ENCODE measurements around the gene SEBOX. TPM values are rescaled to one million over a fixed set of nuclear protein-coding genes. Genes with fewer than 3 reads are reported as not detected.
"Not testable (repeated sequence)": the region's sequence is repeated elsewhere in the genome, so short reads cannot be mapped to it uniquely, and the experiment has no call there.

The SEBOX gene
- total RNA-seq, 1 experiment from 2014 or later: not detected

DNA sequence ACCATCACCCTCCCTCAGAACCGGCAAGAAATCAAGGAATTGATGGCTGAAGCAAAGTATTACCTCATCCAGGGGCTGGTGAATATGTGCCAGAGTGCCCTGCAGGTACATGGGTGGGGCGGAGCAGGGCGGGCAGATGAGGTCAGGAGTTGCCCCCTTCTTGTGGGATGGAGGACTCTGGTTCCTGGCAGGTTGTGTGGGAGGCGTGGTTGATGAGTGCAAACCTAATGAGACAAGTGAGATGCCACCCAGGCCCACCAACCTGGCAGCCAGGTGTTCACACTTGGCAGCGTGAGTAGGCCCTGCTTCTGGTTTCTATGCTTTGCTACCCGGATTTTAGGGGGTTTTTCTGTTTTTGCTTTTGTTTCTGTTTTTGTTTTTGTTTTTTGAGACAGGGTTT, 24.6 kb downstream of the SEBOX start:
- no peak for DNase-seq (ENCODE audit: low spot score)

DNA sequence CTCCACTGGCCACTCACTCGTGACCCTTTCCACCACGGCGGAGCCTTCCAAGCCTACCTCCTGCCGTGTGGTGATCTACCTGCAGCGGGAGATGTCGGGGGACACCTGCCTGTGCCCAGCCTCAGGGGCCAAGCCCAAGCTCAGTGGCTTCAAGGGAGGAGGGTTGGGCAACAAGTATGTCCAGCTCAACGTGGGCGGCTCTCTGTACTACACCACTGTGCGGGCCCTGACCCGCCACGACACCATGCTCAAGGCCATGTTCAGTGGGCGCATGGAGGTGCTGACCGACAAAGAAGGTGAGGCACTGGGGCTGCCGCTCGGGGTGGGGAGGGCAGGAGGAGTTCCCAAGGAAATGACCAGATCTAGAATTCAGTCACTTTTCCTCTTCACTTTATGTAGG, 25.6 kb downstream of the SEBOX start:
- DNase-seq (ENCODE audit: low spot score): no peak

DNA sequence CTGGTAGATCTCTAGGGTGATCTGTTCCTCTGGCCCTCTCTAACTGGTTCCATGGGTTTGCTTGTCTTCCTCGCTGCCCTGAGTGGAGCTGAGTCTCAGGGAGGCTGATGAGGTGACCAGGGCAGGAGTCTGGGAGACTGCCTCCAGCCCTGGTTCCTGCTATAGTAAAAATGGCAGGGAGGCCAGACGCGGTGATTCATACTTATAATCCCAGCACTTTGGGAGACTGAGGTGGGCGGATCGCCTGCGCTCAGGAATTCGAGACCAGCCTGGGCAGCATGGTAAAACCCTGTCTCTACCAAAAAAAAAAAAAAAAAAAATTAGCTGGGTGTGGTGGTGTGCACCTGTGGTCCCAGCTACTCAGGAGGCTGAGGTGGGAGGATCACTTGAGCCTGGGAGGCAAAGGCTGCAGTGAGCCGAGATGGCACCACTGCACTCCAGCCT, 26.2 kb downstream of the SEBOX start:
- DNase-seq (ENCODE audit: low spot score): not testable (repeated sequence)

DNA sequence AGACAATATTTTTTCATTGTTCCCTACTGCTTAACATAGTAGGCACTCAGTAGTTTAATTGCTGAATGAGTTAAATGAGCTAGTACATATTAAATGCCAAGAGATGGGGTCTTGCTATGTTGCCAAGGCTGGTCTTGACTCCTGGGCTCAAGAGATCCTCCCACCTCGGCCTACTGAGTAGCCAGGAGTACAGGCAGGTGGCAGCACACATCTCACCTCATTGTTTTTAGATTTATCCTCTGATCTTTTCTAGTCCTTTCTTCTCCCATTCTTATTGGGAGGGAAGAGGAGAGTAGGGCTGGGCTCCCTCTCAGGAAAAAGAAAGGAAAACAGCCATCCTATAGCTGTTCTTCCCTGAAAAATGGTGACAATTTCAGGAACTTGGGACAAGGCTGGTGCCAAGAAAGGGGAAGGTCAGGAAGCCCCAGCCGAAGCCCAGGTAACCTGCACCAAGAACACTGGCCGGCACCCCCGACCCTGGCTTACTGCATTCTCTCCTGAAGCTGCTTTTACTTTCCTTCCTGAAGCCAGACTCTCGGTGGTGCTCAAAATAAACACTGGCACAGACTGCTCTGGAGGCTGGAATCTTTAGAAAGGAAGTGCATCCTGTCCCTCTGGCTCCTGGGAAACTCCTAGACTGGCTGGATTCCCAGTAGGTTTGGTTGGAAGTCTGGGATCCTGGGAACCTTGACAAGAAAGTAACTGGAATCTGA, 26.8 kb downstream of the SEBOX start:
- DNase-seq (ENCODE audit: low spot score): peak; percentile 95

DNA sequence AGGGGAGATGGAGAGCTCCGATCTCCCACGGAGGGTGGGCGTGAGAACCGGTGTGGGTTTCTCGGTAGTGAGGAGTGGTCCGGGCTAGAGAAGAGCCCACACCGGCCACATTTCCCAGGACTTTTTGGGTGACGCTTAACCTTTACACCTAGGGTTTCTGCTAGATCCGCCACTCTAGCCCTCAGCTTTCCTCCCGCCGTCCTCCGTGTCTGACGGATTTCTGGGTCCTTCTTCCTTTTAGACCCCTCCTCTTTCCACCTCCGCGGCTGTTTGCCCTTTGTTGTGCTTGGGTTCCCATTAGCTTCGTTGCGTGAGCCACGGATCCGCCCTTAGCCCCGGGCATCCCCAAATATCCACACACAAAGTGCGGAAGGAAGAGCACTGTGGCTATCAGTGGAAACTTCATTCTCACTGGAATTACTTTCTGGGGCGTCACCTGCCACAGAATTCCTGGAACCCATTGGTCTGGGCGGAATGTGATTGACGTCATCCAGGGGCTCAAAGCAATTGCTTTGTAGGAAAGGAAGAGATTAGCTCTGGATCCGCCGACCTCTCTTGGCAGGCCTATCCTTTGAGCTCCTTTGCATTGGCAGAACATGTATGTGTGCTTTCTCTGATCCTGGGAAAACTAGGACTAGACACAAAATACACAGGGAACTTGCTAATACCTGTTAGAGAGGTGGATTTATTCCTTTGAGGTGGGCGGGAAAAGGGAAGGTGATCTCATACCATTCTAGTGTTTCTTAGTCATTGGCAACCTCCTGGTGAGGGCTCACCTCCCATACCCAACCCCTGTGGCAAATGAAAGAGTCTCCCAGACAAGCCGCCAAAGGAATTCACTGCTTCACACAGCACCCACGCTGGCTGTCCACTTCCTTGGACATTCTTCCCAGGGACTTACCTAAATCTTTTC, 28.8 kb downstream of the SEBOX start:
- DNase-seq (ENCODE audit: low spot score): peak; percentile 93

DNA sequence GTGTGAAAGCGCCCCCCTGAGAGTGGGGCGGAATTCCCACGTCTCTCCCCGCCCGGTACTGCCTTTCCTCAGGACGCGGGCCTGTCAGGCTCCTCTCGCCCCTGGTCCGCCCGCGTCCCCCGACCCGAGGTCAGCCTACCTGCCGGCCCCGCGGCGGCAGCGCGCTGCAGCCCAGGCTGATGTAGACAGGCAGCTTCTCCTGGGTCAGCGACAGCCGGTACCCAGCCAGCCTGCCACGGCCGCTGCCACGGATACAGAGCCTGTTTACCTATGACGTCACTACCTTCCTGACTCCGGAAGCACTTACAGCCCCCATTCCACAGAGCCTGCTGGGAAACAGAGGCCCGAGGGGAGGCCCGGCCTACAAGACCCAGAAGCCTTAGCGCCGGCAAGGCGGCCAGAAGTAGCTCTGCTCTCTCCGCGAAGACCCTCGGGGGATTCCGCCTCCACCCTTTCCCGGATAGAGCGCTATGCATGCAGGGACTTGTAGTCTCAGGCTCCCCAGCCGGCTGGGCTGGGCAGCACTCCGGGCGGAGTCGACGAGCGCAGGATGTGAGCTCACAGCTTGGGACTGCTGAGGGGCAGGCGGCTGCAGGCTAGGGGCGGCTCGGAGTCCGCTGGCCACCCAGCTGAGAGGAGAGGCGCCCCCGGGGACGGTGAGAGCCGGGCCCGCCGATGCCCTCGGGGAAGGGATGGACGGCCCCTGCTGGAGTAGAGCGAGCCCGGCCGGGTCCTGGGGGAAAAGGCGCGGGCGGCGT, 29.6 kb downstream of the SEBOX start, which contains the start of the genes IFT20 and TNFAIP1:
TSS of gene IFT20 (minus strand) at position 272 of the 758 bp plus-strand sequence. CDS start 3,487 bp downstream, outside the sequence.
TSS of gene TNFAIP1 (plus strand) at position 561 of the 758 bp plus-strand sequence. CDS start 3,761 bp downstream, outside the sequence.
- DNase-seq (ENCODE audit: low spot score): peak; percentile 99

DNA sequence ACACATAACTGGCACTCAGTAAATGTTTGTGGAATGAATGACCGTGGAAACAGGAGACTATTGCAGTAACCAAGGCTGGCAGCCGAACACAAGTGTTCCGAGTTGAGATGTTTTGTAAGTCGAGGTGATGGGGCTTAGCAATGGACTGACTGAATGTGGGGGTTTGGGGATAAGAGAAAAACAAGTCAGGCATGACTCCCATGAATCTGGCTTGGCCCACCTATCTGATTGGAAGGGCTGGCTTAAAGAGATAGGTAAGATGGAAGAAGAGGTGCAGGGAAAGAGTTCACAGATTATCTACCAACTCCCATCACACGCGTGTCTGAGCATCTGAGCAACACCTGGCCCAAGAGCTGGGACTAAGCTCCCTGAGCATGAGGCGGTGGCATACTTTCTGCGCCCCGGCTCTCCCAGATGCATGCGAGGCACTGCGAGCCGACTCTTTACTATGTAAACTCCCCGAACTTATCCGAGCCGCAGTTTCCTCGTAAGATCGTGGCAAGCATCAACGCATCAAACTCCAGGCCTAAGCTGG, 30.3 kb downstream of the SEBOX start:
- DNase-seq (ENCODE audit: low spot score): no peak

DNA sequence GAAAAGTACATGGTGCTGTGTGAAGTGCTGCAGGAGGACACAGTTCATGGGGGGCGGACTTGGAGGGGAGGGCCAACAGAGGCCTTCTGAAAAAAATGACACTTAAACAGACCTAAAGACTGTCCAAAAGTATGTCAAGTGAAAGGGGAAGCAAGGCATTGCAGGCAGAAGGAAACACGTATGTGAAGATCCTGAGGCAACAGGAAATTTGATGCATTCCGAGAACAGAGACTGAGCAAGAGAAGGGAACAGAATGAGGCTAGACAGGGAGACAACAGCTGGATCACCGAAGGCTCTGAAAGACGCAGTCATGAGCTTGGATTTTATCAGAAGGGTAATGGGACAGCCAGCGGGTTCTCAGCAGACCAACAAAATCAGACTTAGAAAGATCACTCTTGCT, 30.8 kb downstream of the SEBOX start:
- DNase-seq (ENCODE audit: low spot score): no peak

DNA sequence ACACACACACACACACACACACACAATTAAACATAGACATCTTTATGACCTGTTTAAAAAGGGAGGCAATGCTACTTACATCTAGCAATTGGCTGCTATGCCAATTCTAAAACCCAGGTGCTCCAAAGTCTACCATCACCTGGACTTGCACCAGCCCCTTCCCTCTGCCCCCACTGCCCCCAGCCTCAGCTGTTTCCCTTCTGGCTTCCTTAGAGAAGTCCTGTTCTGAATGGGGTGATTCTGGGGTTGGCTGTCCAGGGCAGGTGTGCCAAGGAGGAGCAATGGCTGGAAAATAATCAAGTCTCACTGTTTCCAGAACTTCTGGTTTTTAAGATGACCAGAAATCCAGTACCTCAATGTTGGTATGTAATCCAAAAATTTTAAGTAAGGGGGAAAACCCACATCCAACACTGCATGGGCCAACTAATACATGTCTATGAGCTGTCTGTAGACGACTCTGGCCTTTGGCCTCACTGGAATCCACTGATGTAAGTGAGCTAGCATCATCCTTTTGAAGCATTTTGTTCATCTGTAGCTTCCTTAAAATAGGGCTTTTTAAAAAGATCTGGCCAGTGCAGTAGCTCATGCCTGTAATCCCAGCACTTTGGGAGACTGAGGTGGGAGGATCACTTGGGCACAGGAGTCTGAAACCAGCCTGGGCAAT, 31.8 kb downstream of the SEBOX start:
- no peak for DNase-seq (ENCODE audit: low spot score)

DNA sequence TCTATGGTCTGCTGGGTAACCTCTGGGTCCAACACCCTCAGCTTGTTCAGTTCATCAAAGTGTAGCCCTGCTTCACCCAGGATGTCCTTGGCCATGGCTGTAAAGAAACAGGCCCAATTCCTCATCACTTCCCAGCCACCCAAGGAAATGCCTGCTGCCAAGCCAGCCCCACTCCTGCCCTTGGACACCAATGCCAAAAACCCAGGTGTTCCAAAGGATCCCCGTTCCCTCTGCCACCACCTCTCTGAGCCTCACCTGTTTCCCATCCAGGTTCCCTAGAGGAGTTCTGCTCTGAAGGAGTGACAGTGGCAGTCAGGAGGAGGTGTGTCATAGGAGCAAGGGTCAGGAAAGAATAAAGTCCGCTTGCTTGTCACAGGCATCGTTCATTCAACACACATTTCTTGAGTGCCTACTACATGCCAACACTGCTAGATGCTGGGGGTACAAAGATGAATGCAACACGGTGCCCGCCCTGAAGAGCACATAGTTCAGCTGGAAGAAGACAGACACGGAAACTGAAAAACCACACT, 33.0 kb downstream of the SEBOX start:
- DNase-seq (ENCODE audit: low spot score): no peak

DNA sequence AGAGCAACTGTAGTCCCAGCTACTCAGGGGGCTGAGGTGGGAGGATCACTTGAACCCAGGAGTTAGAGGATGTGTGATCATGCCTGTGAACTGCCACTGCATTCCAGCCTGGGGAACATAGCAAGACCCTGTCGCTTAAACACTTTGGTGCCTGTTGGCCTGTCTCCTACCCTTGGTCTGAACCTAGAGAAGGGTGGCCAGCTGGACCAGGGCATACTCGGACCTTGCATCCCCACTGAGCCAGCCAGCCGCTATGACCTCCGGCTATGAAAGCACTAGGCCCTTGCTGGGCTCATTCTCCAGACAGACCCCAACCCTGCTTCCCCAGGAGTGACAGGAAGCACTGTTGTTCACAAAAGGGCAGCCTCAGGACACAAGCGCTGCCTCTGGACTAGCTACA, 34.3 kb downstream of the SEBOX start:
- no peak for DNase-seq (ENCODE audit: low spot score)

DNA sequence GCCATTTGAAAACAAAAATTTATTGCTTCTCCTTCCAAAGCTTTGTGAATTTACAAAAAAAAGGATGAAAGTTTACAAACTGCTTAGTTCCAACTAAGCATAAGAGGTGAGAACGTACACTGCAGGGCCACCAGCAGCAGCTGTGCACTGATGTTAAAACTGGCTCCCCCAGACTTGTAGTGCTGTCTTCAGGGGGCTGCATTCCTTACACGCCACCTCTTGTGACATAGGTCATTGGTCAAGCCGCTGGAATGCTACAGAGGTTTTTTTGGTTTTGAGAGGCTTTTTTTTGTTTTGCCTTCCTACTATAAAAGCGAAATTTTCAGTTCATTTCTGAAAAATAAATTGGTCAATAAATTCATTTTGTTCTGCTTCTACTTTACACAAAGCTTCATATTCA, 36.7 kb downstream of the SEBOX start:
- DNase-seq (ENCODE audit: low spot score): no peak

DNA sequence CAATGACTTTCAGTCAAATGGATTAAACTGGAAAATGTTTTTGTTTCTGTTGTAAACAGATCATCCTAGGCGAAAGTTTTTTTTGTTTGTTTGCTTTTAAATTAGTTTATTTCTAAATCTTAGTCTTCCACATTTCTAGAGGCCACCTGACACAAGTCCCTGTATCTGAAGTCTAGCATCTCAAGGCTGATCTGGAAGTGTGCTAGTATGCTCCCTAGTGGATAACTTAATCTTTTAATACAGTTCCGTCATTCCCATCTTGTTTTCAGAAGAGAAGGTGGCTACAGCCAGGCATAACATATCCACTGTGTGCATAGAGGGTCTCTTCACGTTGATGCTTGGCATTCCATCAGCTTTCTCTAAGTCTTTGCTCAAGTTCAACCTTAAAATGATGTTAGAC, 37.3 kb downstream of the SEBOX start:
- no peak for DNase-seq (ENCODE audit: low spot score)

DNA sequence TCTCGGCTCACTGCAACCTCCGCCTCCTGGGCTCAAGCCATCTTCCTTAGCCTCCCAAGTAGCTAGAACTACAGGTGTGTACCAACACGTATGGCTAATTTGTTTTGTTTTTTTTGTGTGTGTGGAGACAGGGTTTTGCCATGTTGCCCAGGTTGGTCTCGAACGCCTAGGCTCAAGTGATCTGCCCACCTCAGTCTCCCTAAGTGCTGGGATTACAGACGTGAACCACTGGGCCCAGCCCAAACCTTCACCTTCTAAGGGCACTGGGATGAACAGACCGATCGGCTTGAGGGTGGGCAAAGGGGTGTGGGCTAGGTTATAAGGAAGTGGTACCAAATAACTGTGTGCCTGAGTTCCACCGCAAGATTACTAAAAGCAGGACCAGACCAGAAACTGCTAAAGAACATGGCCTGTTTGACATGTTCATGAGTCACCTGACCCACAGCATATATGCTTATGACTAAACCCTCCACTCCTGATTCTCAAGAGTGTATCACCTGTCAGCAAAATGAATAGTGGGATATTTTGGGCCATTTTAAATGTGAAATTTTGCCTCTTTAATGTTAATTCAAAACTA, 37.9 kb downstream of the SEBOX start:
- DNase-seq (ENCODE audit: low spot score): no peak

DNA sequence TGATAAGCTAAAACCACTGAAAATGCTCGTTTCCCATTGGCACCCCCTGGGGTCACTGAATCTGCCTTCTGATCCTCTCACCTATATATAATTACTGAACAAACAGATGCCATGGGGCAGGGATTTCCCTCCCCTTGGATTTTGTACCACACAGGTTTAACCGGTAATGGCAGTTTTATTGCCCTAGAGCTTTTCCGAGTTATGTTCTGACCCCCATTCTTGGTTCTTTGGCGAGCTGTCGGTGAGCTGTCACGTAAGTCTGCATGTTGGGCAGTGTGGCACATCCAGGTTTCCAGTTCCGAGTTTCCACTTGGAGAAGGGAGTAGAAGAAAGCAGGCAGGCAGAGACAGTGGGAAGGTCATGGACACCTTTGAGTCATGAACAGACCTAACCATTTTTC, 38.9 kb downstream of the SEBOX start:
- no peak for DNase-seq (ENCODE audit: low spot score)

DNA sequence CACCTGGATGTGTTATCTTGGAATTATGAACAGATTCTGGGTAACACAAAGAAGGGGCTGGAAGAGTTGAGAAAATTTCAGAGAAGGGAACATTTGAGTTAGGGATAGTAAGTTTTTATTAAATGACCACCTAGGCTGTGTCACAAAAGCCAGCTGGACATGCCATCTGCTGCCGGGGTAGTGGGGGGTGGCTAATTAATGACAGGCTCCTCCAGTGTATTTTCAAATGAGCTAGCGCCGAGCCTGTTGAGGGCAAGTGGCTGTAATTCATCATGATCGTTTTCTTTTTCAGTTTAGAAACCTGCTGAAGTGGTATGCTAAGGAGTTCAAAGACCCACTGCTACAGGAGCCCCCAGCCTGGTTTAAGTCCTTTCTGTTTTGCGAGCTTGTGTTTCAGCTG, 39.8 kb downstream of the SEBOX start:
- DNase-seq (ENCODE audit: low spot score): no peak

DNA sequence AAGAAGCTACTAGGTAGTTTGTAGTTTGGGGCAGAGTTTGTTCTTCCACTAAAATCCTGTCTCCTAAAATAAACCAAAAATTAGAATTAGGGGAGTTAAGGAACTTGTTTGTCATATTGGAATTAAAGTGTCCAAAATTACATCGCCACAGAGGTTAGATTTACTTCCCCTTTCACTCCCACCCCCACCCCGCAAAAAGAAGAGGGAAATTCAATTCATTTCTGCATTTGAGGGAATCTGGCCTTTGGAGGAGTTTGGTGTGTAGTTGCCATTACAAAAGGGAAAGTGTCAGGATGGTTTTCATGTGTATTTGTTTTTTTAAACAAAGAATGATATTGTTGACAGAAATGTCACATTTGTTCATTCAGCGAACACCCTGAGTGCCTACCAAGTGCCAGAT, 40.2 kb downstream of the SEBOX start:
- DNase-seq (ENCODE audit: low spot score): no peak

DNA sequence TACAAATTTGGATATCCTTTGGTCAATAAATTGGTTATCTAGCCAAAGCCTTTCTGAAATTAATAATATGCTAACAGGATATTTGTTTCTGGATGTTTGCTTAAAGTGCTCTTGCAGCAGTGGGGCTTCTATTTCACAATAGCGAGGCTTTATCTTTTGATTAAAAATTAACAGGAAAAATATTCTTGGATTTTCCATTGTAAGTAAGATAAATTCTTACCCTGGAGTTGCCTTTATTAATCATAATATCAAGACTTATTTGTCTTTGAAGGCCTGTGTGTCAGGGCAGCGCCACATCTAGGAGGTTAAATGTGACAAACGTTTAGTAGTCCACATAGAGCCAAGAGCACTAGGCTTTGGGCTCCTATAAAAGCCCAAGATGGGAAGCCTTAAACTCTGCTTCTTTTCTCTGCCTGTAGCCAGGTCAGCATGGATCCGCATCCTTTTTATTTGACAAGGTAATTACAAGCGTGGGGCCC, 40.7 kb downstream of the SEBOX start:
- no peak for DNase-seq (ENCODE audit: low spot score)

DNA sequence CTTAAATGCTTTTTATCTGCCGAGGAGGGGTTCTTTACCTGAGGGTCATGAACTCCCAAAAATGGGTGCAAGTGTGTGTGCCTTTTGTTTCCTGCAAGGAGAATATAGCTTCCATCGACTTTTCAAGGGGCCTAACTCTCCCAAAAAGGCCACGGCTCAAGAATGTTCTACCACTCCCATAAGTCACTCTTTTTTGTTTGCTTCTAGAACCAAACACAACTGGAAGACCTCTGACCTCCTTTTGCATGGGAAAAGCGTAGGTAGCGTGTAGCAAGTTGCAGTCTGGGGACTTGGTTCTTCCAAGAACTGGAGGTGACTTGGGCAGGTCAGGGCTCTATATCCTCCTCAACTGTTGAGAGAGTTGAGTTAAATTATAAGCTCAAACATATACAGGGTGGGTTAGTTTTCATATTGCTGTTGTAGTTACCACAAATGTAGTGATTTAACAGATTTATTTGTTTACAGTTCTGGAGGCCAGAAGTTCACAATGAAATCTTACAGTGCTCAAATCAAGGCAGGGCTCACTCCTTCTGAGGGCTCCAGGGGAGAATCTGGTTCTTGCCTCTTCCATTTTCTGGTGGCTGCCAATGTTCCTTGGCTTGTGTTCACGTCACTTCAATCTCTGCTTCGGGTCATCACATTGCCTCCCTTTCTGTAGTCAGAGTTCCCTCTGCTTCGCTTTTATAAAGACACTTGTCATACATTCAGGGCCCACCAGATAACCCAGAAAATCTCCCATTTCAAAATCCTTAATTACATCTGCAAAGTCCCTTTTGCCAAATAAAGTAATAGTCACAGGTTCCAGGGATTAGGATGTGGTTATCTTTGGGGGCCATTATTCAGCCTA, 44.6 kb downstream of the SEBOX start:
- DNase-seq (ENCODE audit: low spot score): no peak

DNA sequence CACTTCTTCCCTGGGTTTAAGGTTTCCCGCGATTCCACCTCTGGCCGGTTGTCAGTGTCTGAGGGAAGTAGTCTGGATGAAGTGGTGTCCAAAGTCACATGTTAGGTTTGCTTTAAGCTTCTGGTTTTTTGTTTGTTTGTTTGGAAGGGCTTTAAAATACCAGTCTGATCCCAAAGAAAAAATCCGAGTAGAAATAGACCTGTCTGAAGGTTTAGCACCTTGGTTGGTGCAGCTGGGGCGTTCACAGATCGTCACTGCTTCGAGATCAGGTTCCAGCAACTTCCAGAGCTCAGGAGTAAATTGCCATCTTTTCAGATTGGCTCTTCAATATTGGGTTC, 45.4 kb downstream of the SEBOX start:
- no peak for DNase-seq (ENCODE audit: low spot score)
